ENCODE measurements around the gene FBXO46.

The FBXO46 gene, protein sequence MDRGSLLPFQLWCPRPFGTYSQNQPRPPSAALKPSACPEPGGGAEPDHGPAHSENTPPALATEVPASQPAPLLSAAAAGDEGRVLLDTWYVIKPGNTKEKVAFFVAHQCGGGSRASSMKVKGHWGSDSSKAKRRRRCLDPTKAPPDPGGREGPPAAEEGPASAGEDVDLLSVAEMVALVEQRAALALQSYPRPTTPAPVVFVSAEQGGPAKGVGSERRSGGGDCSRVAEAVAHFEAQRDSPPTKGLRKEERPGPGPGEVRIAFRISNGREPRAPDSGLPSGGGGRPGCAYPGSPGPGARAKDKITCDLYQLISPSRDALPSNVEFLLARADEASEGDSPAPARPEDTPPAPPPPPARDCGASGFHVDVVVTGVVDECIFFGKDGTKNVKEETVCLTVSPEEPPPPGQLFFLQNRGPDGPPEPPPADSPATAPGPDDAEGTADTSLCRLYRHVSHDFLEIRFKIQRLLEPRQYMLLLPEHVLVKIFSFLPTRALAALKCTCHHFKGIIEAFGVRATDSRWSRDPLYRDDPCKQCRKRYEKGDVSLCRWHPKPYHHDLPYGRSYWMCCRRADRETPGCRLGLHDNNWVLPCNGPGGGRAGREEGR

DNA sequence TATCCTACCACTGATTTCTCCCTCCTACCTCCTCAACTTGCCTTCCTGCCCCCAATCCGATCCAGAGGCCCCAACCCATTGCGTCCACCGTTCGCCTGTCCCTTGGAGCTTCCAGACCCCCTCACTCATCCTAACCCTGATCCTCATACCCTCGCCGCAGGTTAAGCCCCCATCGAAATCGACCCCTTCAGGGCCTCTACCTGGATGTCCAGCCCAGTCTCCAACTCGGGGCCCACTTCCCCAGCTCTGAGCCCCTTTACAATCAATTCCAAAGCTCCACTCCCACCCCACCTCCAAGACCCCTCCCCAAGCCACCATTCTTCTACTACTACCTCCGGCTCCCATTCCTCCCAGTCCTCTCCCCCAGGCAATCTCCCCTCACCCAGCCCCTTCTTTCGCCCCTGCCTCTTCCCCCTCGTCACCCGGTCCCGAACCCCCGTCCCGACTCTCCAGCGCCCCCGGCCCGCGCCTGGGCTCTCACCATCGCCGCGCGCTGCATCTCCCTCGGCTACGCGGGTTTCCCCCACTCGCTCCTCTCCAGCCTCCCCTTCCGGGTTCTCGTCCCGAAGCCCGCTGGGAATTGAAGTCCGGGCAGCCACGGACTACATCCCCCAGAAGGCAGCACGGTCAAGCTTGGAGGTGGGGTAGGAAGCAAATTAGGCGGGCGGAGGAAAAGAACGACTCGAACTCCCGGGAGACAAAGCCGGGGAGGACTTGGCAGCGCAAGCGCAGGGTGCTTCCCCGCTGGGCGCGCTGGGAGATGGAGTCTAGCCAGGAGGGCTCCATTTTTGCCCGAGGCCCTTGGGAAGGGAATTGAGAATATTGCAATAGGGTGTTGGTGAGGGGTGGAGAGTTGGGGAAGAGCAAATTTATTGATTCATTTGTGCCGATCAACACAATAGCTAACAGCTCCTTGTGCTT lies at the start of gene FBXO46:
Gene FBXO46, minus strand, starts transcription at position 529 of the 921 bp plus-strand sequence. CDS start 17,401 bp downstream, outside the sequence.
- DNase-seq, result peak; percentile 96

DNA sequence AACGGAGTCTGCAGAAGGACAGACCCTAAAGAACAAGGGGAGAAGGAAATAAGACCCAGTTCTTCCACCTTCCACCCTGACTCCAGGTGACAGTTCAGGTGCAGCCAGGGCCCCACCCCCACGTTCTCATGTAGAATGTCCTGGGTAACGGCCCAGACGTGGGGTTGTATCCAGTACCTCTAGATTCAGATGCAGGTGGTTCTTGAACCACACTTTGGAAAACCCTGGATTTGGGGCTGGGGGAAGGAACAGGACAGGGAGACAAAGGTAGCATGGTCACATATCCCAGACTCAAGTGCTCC lies 49.4 kb upstream of the FBXO46 start:
- no peak for DNase-seq

DNA sequence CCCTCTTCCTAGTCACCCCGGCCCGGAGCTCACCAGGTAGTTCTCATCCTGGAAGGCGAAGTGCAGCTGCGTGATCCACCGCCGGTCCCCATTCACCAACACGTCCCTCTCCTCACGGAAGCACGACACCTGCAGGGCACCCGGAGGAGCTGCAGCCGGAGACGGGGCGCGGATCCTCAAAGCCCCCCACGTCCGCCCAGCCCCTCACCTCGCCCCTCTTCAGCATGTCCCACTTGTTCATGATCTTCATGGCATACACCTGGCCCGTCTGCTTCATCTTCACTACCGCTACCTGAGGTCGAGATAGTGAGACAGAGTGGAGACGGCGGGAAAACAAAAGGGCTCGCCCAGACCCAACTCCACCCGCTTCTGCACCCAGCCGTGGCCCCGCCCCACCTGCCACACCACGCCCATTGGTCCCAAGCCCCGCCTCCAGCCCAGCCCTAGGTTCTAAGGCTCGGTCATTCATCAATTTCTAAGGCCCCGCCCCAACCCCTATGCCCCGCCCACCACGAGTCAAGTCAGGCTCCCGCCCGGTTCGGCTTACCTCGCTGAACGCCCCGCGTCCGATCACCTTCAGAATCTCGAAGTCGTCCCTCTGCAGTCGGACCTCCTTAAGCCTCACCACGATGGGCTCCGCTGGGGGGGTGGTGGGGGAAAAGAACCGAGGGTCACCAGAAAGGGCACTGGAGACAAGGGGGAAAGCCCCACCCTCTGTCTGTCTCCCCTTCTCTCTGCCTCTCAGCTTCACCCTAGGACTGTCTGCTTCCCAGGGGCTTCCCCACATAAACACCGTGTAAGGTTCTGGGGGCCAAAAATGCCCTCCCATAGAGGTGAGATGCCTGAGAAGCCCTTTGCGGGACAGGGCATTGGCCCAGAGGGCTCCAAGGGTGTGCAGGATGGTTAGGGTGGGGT lies 48.8 kb upstream of the FBXO46 start:
- peak; percentile 84 for DNase-seq

GRCh38 chr19:45778010-45778661 lies 47.4 kb upstream of the FBXO46 start:
- no peak for DNase-seq

DNA sequence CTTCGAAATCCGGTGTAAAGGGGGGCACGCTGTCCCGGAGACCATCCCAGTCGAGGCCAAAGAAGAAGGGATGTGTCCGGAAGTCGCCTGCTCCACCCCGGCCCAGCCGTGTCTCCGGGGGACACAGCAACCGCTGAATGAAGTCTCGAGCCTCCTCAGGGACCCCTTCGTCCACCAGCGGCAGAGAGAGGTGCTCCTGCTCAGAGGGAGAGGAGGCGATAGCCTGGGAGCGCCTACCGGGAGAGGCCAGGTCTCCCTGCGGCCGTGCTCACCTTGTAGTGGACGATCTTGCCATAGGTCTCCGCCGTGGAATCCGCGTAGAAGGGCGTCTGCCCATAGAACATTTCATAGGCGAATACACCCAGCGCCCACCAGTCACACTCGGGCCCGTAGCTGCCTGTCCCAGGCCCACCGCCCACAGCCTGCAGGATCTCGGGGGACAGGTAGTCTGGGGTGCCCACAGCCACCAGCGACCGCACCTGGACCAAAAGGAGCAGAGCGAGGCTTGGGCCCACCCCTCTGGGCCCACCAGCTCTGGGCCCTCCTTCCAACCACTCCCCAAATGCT lies 46.8 kb upstream of the FBXO46 start:
- no peak for DNase-seq

GRCh38 chr19:45774765-45775164 lies 44.1 kb upstream of the FBXO46 start:
- no peak for DNase-seq

DNA sequence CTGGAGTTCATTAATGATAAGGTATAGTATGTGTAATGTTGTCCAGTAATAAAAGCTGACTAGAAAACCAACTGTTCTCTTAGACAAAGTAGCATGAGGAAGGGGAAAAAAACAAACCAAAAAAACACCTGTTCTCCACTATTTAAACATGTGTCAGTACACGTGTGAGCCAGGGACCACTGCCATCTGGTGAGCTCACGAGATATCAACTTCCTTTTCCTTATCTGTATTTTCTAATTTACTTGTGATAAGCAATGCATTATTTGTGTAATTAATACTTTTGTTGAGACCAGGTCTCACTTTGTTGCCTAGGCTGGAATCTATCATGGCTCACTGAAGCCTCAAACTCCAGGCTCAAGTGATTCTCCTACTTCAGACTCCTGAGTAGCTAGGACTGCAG lies 42.7 kb upstream of the FBXO46 start:
- DNase-seq, result no peak

DNA sequence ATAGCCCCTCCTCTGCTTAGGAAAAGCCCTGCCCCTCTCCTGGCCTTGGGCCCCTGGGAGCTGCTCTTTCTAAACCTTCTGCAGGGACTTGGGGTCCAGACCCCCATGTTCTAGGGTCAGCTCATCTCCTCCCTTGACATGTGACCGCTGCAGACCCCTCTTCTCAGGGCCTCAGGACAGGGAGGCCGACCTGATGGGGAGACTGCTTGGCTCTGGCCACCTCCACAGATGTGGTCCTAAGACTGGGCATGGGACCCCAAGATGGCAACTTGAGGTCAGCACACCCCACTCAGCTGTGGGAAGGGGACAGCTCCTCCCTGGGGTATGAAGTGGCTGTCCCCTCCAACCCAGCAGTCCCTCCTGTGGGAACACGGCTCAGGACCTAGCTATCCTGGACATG lies 42.2 kb upstream of the FBXO46 start:
- no peak for DNase-seq

DNA sequence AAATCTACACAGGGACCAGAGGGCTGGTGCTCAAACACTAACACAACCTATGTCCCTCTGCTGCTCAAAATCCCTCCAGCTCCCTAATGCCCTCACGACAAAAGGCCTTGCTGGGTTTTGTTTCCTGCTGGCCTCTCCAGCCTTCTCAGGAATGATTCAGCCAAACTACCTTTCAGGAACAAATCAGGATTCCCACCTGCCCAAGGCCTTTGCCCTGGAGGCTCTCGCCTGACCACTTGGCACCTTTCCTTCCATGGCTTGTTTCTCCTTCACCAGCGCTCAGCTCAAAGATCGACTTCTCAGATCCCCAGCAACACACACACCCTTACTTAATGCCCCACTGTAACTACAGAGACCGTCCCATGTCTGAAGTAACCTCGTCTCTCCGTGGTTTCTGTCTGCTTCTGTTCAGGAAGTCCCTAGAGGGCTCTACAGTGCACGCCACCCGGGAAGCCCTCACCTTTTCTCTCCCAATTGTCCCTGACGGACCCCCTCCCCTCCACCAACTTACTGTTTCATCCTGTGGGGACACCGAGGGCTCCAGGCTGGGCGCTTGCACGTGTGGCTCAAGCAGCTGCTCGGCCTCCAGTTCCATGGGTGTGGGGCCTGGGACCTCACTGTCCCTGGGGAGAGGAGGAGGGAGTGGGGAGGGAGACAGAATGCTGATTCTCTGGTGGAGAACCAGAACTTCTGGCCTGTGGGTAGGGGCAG lies 41.6 kb upstream of the FBXO46 start:
- DNase-seq, result no peak

DNA sequence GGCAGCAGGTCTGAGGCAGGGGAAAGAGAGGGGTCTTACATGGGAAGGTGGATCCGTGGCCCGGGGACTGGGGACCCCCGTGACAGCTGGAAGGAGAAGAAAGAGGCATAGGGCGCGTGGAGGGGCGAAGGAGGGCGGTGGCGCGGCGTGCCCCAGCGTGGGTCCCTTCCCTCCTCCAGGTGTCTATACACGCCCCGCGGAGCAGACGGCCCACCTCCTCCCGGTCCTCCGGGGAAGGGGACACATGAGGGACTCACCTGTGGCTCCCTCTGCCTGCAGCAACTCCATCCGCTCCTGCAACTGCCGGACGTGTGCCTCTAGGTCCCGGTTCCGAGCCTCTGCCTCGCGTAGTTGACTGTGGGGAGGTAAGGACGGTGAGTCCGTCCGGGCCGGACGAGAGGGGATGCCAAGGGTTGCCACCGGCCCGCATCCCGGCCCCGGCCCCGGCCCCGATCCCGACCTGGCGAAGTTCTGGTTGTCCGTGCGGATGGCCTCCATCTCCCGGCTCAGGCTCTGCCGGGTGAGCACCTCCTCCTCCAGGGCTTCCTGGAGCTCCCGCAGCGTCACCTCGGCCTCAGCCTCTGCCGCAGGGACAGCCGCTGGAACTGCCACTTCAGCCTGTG lies 40.7 kb upstream of the FBXO46 start:
- no peak for DNase-seq

DNA sequence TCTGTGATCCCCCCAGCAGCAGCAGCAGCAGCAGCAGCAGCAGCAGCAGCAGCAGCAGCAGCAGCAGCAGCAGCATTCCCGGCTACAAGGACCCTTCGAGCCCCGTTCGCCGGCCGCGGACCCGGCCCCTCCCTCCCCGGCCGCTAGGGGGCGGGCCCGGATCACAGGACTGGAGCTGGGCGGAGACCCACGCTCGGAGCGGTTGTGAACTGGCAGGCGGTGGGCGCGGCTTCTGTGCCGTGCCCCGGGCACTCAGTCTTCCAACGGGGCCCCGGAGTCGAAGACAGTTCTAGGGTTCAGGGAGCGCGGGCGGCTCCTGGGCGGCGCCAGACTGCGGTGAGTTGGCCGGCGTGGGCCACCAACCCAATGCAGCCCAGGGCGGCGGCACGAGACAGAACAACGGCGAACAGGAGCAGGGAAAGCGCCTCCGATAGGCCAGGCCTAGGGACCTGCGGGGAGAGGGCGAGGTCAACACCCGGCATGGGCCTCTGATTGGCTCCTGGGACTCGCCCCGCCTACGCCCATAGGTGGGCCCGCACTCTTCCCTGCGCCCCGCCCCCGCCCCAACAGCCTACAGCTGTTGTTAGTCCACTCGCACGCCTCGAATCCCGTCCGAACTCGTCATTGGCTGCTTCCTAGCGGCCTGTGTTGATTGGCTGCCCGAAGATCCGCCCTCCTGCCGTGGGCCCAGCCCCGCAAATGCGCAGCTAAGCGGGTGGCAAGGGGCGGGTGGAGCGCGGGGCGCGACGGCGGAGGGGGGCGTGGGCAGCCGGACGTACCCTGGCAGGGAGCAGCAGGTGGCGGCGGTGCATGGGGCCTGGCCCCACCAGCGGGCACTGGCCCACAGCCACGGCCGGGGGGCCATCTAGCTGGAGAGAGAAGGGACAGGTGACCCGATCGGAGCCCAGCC lies 39.8 kb upstream of the FBXO46 start:
- peak; percentile 93 for DNase-seq

- no peak for DNase-seq
These were observed 39.1 kb upstream of the FBXO46 start for GRCh38 chr19:45769821-45770191.

DNA sequence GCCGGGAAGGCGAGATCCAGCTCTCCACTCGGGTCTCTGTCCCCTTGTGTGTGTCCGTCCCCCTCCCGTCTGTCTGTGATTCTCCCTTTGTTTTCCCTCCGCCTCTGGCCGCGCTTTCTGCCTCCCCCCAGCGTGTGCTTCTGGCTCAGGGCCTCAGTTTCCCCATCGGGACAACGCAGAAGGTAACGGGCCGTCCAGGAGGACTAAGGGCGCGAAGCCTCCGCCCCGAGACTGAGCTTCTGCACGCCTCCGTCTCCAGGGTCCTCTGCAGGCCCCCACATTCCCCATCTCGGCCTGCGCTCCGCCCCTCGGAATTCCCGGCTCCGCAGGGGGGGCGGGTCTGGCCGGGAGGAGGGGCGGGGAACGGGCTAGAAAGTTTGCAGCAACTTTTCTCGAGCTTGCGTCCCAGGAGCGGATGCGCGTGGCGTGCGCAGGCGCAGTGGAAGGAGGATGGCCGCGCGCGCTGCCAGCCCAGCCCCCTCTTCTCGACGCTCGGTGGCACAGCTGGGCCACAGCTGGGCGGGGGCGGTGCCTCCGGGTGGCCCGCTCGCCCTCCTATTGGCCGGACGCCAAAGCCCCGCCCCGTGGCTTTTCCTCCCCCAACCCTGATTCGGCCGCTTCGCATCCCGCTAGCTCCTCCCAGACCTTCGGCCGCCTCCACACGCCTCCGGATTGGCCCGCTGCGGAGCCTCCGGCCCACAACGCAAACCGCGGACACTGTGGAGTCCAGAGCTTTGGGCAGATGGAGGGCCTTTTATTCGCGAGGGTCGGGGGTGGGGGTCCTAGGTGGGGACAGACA lies 38.5 kb upstream of the FBXO46 start, which contains the start of gene SIX5:
Gene SIX5, minus strand, starts transcription at position 269 of the 799 bp plus-strand sequence. CDS start 408 bp downstream, outside the sequence.
- DNase-seq, result peak; percentile 71

- DNase-seq, result no peak
These were observed 37.9 kb upstream of the FBXO46 start for GRCh38 chr19:45768655-45768983.

DNA sequence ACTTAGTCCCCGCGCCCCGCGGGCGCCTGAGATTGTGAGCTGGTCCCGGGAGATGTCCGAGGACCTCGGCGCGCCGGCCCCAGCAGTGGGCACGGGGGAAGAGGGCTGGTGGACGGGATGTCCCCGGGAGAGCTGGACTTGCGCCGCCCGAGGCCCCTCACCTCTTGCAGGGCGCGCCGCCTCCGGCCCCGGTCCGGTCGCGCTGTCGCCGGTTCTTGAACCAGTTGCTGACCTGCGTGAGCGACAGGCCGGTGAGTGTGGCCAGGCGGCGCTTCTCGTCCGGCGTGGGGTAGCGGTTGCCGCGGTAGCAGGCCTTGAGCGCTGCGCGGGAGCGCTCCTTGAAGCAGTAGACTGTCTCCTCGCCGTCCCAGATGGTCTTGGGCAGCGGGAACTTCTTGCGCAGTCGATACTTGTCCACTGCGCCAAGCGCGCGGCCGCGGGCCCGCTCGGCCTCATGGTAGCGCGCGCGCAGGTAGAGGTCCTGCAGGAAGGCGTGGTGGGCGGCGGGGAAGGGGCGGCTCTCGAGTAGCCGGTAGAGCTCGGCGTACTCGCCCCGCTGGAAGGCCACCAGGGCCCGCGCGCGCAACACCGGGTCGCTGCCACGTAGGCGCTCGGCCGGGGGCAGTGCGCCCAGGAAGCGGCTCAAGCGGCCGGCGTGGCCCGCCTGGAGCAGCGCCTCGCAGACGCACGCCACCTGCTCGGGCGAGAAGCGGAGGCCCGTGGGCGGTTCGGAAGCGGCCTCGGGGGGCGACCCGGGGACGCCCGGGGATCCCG lies 37.4 kb upstream of the FBXO46 start:
- DNase-seq, result no peak

GRCh38 chr19:45767410-45767880 lies 36.7 kb upstream of the FBXO46 start:
- DNase-seq, result no peak

- no peak for DNase-seq
These were observed 36.2 kb upstream of the FBXO46 start for GRCh38 chr19:45766869-45767346.
